ENCODE data around the gene INPP5D. TPM values are rescaled to one million over a fixed set of nuclear protein-coding genes. Genes with fewer than 3 reads are reported as not detected.
A peak's percentile ranks its signal among the peaks of the same experiment; 100 is the strongest.
"Not testable (repeated sequence)": the region's sequence is repeated elsewhere in the genome, so short reads cannot be mapped to it uniquely, and the experiment has no call there.

Gene INPP5D
- total RNA-seq, 3 donors from 2014 or later = 8.2 to 14.4 (median 9.1) TPM

DNA sequence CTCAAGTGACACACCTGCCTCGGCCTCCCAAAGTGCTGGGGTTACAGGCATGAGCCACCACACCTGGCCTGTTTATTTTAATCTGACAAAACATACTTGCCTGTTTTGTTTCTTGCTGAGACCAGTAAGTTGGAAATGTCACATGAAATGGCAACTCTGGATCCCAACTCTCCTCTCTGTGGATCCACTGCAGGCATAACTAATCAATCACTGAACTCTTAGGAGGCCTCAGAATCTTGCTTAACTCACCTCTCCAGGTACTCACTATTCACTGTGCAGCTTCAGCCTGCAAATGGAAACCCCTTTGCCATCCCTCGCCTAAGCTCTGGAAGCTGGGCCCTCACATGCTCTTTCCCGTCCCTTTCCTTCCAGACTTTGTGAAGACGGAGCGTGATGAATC, 134.9 kb downstream of the INPP5D start:
- intact Hi-C loops (cut with DNase I, micrococcal nuclease) = no loop called here
- ATAC-seq (no peak), DNase-seq (no peak)
- no peaks in the 10 kb centered on the region for H3K4me1 ChIP-seq (ENCODE audit: low read depth)
- TF ChIP-seq, protein P1, sequence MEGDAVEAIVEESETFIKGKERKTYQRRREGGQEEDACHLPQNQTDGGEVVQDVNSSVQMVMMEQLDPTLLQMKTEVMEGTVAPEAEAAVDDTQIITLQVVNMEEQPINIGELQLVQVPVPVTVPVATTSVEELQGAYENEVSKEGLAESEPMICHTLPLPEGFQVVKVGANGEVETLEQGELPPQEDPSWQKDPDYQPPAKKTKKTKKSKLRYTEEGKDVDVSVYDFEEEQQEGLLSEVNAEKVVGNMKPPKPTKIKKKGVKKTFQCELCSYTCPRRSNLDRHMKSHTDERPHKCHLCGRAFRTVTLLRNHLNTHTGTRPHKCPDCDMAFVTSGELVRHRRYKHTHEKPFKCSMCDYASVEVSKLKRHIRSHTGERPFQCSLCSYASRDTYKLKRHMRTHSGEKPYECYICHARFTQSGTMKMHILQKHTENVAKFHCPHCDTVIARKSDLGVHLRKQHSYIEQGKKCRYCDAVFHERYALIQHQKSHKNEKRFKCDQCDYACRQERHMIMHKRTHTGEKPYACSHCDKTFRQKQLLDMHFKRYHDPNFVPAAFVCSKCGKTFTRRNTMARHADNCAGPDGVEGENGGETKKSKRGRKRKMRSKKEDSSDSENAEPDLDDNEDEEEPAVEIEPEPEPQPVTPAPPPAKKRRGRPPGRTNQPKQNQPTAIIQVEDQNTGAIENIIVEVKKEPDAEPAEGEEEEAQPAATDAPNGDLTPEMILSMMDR (IDR thresholded peaks at IDR 0.05) = no peak
- H3K36me3 ChIP-seq (ENCODE audit: low read depth) = no peaks in the 10 kb centered on the region
- H3K4me3 ChIP-seq = no peak overlapping the region
- H3K9me3 ChIP-seq = no peaks in the 10 kb centered on the region

DNA sequence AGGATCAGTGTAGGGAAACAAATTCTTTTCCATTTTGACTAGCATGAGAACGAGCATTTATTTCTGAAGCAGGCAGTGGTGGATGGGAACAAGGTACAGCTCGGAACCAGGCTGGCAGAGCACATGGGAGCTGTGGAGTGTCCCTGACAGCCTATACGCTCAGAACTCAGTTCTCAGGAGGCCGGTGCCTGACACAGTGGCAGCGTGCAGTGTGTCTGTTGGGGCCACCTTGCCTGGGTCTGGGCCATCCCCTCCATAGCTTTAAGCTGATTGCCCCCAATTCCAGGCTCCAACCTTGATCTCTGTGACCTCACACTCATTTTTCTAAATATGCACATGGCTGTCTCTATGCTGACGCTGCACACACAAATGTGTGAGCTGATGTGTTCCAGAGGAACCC, 136.9 kb downstream of the INPP5D start:
- H3K4me3 ChIP-seq = no peak overlapping the region
- no peak for ATAC-seq
- DNase-seq = no peak
- intact Hi-C loops (cut with DNase I, micrococcal nuclease) = no loop called here
- H3K9me3 ChIP-seq = no peaks in the 10 kb centered on the region
- TF ChIP-seq, protein P1 (IDR thresholded peaks at IDR 0.05) = no peak
- H3K4me1 ChIP-seq (ENCODE audit: low read depth) = no peaks in the 10 kb centered on the region
- H3K36me3 ChIP-seq (ENCODE audit: low read depth) = no peaks in the 10 kb centered on the region

DNA sequence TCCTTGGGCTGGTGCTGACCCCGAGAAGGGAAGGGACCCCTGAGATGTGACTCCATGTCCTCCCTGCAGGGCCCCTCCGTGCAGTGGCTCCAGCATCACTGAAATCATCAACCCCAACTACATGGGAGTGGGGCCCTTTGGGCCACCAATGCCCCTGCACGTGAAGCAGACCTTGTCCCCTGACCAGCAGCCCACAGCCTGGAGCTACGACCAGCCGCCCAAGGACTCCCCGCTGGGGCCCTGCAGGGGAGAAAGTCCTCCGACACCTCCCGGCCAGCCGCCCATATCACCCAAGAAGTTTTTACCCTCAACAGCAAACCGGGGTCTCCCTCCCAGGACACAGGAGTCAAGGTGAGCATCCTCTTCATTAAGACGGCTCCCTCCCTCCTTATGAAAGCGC, 137.9 kb downstream of the INPP5D start:
- no peaks in the 10 kb centered on the region for H3K4me1 ChIP-seq (ENCODE audit: low read depth)
- H3K4me3 ChIP-seq = no peak overlapping the region
- H3K36me3 ChIP-seq (ENCODE audit: low read depth) = no peaks in the 10 kb centered on the region
- ATAC-seq = no peak
- DNase-seq = no peak
- H3K9me3 ChIP-seq = no peaks in the 10 kb centered on the region
- intact Hi-C loops (cut with DNase I, micrococcal nuclease) = no loop called here
- TF ChIP-seq, protein P1 (IDR thresholded peaks at IDR 0.05) = no peak

DNA sequence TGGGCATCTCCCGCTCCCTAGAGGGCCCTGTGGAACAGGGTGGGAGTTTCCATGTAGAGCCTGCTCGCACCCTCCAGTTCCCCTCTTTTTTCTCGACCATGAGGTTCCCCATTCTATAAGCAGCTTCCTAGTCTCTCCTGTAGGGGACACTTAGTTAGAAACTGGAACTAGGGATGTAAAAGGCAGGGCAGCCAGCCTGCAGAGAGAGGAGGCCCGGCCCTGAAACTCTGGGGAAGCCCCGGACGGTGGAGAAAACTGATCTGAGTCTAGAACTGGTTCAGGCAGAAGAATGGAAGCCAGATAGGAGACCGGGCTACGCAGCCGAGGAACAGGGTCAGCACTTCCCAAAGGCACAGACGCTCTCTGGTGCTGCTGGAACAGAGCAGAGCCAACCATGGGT, 139.7 kb downstream of the INPP5D start:
- Histone ChIP-seq H3K4me3 (no peak overlapping the region), H3K9me3 (no peaks in the 10 kb centered on the region), H3K36me3 (ENCODE audit: low read depth) (no peaks in the 10 kb centered on the region), H3K4me1 (ENCODE audit: low read depth) (no peaks in the 10 kb centered on the region)
- DNase-seq = no peak
- TF ChIP-seq, protein P1 (IDR thresholded peaks at IDR 0.05) = no peak
- intact Hi-C loops (cut with DNase I, micrococcal nuclease) = no loop called here
- peak; percentile 21 for ATAC-seq

DNA sequence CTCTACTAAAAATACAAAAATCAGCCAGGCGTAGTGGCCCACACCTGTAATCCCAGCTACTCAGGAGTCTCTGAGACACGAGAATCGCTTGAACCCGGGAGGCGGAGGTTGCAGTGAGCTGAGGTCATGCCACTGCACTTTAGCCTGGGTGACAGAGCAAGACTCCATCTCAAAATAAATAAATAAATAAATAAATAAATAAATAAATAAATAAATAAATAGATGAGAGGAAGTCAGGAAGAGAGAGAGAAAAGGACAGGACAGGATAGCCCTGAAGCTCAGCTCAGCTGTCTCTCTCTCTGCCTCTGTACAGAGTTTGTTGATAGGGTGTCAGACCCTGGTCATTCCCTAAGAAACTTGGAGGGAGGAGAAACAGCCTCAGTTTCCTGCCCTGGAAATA, 140.6 kb downstream of the INPP5D start:
- ATAC-seq; H3K9me3 ChIP-seq; H3K4me3 ChIP-seq; H3K36me3 ChIP-seq (ENCODE audit: low read depth); DNase-seq; H3K4me1 ChIP-seq (ENCODE audit: low read depth); intact Hi-C loops (cut with DNase I, micrococcal nuclease): not testable (repeated sequence)

DNA sequence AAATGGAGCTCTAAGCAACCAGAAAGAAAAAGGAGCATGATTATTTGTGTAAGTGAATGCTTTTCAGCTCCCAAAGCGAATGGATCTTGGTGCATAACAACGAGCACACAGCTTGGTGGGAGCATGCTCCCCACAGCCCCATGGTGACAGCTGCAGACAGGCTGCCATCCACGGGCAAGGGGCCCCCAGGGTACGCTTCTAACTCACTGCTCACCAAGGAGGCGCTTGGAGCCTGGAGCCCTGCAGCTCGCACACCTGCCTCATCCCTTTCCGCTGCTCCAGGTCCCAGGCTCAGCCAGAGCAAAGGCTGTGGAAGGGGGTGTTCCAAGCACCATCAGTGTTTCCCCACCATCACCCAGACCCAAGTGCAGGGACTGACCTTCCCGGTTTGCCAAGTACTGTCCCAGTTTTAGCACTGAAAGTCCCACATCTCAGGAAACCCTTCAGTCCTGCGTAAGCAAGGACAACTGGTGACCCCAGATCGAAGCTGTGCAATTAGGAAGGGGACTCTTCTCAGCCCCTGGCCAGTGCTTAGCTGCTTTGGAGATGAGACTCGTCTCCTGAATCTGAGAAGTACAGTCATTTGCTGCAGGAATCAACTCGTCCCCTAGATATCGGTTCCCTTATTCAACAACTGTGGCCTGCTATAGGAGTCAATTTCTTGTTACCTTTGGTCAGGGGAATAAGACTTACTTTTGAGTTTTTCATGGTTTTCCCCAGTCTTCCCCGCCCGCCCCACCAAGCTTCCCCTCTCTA, 141.3 kb downstream of the INPP5D start:
- Histone ChIP-seq H3K4me3 (no peak overlapping the region), H3K4me1 (ENCODE audit: low read depth) (no peaks in the 10 kb centered on the region), H3K36me3 (ENCODE audit: low read depth) (no peaks in the 10 kb centered on the region), H3K9me3 (no peaks in the 10 kb centered on the region)
- intact Hi-C loops (cut with DNase I, micrococcal nuclease) = no loop called here
- DNase-seq (no peak), ATAC-seq (no peak)
- TF ChIP-seq, protein P1 (IDR thresholded peaks at IDR 0.05) = no peak
